IMR-90 (cell line): ENCODE data around the gene KCNQ2.

Experiments
- BHLHE40 ChIP-seq: fragments of 150-350 bp; IDR thresholded peaks from 2 replicates; pipeline ENCODE4 v1.6.1; 2016; ENCODE audit warnings: mild to moderate bottlenecking, low read depth, low read length
- CEBPB ChIP-seq: IDR thresholded peaks from 2 replicates; pipeline ENCODE4 v1.6.1; 2012; ENCODE audit warnings: low read depth, low read length, improper control_type of control experiment
- CTCF ChIP-seq: conservative IDR thresholded peaks from 2 replicates; pipeline ENCODE4 v1.5.1; 2012; ENCODE audit warnings: mild to moderate bottlenecking, low read depth, low read length, improper control_type of control experiment
- MAFK ChIP-seq: IDR thresholded peaks from 2 replicates; pipeline ENCODE4 v1.6.1; 2012; ENCODE audit warnings: low read depth, low read length, improper control_type of control experiment
- MAZ ChIP-seq: IDR thresholded peaks from 2 replicates; pipeline ENCODE4 v1.6.1; 2012; ENCODE audit warnings: low read depth, mild to moderate bottlenecking, low read length, improper control_type of control experiment, moderate library complexity, borderline replicate concordance
- NFE2L2 ChIP-seq: fragments of 150-350 bp; IDR thresholded peaks from 2 replicates; pipeline ENCODE4 v1.6.1; 2016; ENCODE audit warnings: low read depth, mild to moderate bottlenecking, low read length
- POLR2A ChIP-seq: IDR thresholded peaks from 2 replicates; pipeline ENCODE4 v1.6.1; 2012; ENCODE audit warnings: mild to moderate bottlenecking, low read depth, low read length
- RAD21 ChIP-seq: IDR thresholded peaks from 2 replicates; pipeline ENCODE4 v1.6.1; 2012; ENCODE audit warnings: low read length, improper control_type of control experiment
- RFX5 ChIP-seq: IDR thresholded peaks from 2 replicates; pipeline ENCODE4 v1.8.0; 2012; ENCODE audit warnings: low read depth, mild to moderate bottlenecking, low read length, moderate library complexity
- USF2 ChIP-seq: fragments of 150-350 bp; IDR thresholded peaks from 2 replicates; pipeline ENCODE4 v1.6.1; 2017; ENCODE audit warnings: mild to moderate bottlenecking, antibody characterized with exemption, low read length, low read depth

GRCh38 chr20:63409066-63409833 lies 63.2 kb downstream of the KCNQ2 start:
- TF ChIP-seq NFE2L2: no peak
- TF ChIP-seq CTCF: no peak
- no peak for TF ChIP-seq POLR2A
- TF ChIP-seq CEBPB: no peak
- TF ChIP-seq MAFK: no peak
- no peak for TF ChIP-seq RAD21
- no peak for TF ChIP-seq RFX5
- TF ChIP-seq MAZ: no peak
- TF ChIP-seq BHLHE40: no peak
- no peak for TF ChIP-seq USF2
